Lung (tissue), 12 donors: ENCODE measurements around the gene CDK14. TPM values are rescaled to one million over a fixed set of nuclear protein-coding genes. Genes with fewer than 3 reads are reported as not detected.

Experiments
- ATAC-seq: fragments of 200-7000 bp; cut with Tn5 transposase; one replicate; pipeline ENCODE4 v1.9.1; 2020; ENCODE audit warnings: moderate number of reproducible peaks; ENCODE audit not compliant: insufficient read depth, low FRiP score
- DNase-seq, 3 donors: peaks; one replicate each; pipeline ENCODE4 v3.0.0-alpha.2; 2013 to 2017
- H3K27ac ChIP-seq, 2 donors: one replicate each; pipeline ENCODE4 v1.5.1; 2013; ENCODE audit warnings: mild to moderate bottlenecking in 2 of 2, moderate library complexity in 2 of 2, control low read depth in 1 of 2, inconsistent platforms in 1 of 2, low read depth in 1 of 2, low read length in 1 of 2
- H3K27me3 ChIP-seq, 3 donors: one replicate each; pipeline ENCODE4 v1.5.1; 2013; ENCODE audit warnings: low read length in 2 of 3; ENCODE audit not compliant: control insufficient read depth in 3 of 3, insufficient read depth in 3 of 3
- H3K36me3 ChIP-seq, 4 donors: one replicate each; pipeline ENCODE4 v1.5.1; 2013; ENCODE audit warnings: low read length in 4 of 4, mild to moderate bottlenecking in 1 of 4, moderate library complexity in 1 of 4; ENCODE audit not compliant: control insufficient read depth in 4 of 4, insufficient read depth in 4 of 4
- H3K4me1 ChIP-seq, 5 donors: one replicate each; pipeline ENCODE4 v1.5.1; 2013; ENCODE audit warnings: low read length in 5 of 5, mild to moderate bottlenecking in 2 of 5, moderate library complexity in 1 of 5; ENCODE audit not compliant: control insufficient read depth in 5 of 5, insufficient read depth in 5 of 5
- H3K4me3 ChIP-seq: one replicate; pipeline ENCODE4 v1.5.1; 2013; ENCODE audit warnings: mild to moderate bottlenecking, control low read depth, moderate library complexity
- H3K9ac ChIP-seq, 2 donors: one replicate each; pipeline ENCODE4 v1.5.1; 2013; ENCODE audit warnings: low read length in 2 of 2, control low read depth in 1 of 2; ENCODE audit not compliant: insufficient read depth in 1 of 2
- H3K9me3 ChIP-seq, 4 donors: one replicate each; pipeline ENCODE4 v1.5.1; 2013; ENCODE audit warnings: low read length in 3 of 4, mild to moderate bottlenecking in 1 of 4, moderate library complexity in 1 of 4; ENCODE audit not compliant: control insufficient read depth in 4 of 4, insufficient read depth in 3 of 4
- WGBS, 2 donors: extraction: QIAGEN DNeasy Blood & Tissue Kit; methylation state at CpG; one replicate each; pipeline ENCODE4 v1.1.7; 2013; 5-methylcytosine and 5-hydroxymethylcytosine counted together
- polyA plus RNA-seq, 2 donors: library from polyadenylated mRNA; stranded (reverse); fragments of 200-250 nt; gene quantifications; one replicate each; pipeline ENCODE4 v1.2.1, GENCODE V29; 2013
- total RNA-seq, 2 donors: library from RNA; depleted of rRNA in 1 of 2; stranded (reverse); fragments of >200 nt in 1 of 2; gene quantifications; one replicate each; pipeline ENCODE4 v1.2.1, GENCODE V29; 2014 to 2021
- TF ChIP-seq, protein P1 (sequence below): IDR thresholded peaks from 2 replicates; pipeline ENCODE4 v1.5.1; 2012; ENCODE audit warnings: mild to moderate bottlenecking; ENCODE audit errors: control extremely low read depth, extremely low read depth
- donor health status: control.
- donor health status: control.
- donor health status: Bipolar disorder and iron deficiency.
- donor health status: healthy.
- donor health status: DM: yes; HTN: yes; CAD: no.

Gene CDK14
- total and polyA plus RNA-seq, 4 donors = 4.3 to 117 (median 18.9) TPM

DNA sequence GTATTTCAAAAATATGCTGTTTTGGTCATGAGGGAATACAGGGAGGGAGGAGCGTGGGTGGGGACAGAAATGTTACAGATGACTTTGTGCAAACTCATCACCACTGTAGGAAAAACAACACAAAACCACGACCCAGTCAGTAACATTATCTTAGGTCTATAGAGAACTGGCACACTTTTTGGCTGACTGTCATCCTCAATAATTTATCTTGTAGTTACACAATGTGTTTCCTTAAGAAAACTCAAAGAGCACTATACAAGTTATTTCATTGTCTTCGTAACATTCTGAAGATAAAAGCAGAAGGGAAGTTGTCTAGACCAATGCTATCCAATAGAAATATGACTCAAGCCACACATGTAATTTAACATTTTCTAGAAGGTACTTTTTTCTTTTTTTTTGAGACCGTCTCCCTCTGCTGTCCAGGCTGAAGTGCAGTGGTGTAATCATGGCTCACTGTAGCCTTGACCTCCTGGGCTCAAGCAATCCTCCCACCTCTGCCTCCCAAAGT is 16.9 kb upstream of the CDK14 start:
- ATAC-seq (peak; percentile 32), DNase-seq (peak in 1 of 3 donors; percentile 24)
- Histone ChIP-seq H3K9ac (no peak overlapping the region), H3K9me3 (no peaks in the 10 kb centered on the region), H3K27me3 (no peaks in the 10 kb centered on the region), H3K4me1 (peaks cover 2 to 6% (median 4%) of the 10 kb centered on the region in 5 donors), H3K4me3 (no peak overlapping the region), H3K27ac (no peak overlapping the region), H3K36me3 (no peaks in the 10 kb centered on the region)
- WGBS, 2 donors = 21 to 39% methylated on average over 4 of the region's 4 CpGs
- TF ChIP-seq, protein P1, sequence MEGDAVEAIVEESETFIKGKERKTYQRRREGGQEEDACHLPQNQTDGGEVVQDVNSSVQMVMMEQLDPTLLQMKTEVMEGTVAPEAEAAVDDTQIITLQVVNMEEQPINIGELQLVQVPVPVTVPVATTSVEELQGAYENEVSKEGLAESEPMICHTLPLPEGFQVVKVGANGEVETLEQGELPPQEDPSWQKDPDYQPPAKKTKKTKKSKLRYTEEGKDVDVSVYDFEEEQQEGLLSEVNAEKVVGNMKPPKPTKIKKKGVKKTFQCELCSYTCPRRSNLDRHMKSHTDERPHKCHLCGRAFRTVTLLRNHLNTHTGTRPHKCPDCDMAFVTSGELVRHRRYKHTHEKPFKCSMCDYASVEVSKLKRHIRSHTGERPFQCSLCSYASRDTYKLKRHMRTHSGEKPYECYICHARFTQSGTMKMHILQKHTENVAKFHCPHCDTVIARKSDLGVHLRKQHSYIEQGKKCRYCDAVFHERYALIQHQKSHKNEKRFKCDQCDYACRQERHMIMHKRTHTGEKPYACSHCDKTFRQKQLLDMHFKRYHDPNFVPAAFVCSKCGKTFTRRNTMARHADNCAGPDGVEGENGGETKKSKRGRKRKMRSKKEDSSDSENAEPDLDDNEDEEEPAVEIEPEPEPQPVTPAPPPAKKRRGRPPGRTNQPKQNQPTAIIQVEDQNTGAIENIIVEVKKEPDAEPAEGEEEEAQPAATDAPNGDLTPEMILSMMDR = no peak

DNA sequence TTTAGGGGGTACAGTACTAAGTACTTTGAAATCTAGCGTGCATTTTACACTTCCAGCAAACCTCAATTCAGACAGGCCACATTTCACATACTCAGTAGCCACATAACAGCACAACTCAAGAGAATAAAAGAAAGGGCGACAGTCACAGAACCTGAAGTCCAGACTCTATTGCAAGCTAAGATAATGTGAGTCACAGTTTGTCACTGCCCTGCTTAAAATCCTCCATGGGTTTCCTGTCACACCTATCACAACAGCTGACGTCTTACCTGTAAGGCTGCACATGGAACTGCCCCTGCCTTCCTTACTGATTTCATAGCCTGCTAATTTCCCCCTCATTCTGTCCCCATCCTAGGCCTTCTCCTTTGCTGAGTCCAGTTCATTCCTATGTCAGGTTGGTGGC is 16.1 kb upstream of the CDK14 start:
- Histone ChIP-seq H3K9ac (no peak overlapping the region), H3K4me1 (peaks cover 0 to 4% (median 0%) of the 10 kb centered on the region in 5 donors), H3K4me3 (no peak overlapping the region), H3K27ac (no peak overlapping the region), H3K36me3 (no peaks in the 10 kb centered on the region), H3K9me3 (peaks cover 0 to 2% (median 0%) of the 10 kb centered on the region in 4 donors), H3K27me3 (no peaks in the 10 kb centered on the region)
- no peak for ATAC-seq
- TF ChIP-seq, protein P1 = no peak
- WGBS, 2 donors = 90% methylated on average over 3 of the region's 3 CpGs
- DNase-seq = no peak

DNA sequence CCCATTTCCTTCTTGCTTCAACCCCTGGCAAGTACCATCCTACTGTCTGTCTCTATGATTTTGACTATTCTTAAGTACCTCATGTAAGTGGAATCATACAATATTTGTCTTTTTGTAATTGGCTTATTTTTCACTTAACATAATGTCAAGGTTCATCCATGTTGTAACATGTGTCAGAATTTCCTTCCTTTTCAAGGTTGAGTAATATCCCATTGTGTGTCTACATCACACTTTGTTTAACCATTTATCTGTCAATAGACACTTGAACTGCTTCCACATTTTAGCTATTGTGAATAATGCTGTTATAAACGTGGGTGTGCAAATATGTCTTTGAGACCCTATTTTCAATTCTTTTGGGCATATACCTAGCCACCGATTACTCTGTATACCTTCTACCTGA is 14.0 kb upstream of the CDK14 start:
- TF ChIP-seq, protein P1 = no peak
- Histone ChIP-seq H3K27ac (no peak overlapping the region), H3K4me1 (peaks cover 0 to 4% (median 0%) of the 10 kb centered on the region in 5 donors), H3K27me3 (no peaks in the 10 kb centered on the region), H3K9me3 (peaks cover 0 to 3% (median 0%) of the 10 kb centered on the region in 4 donors), H3K4me3 (no peak overlapping the region), H3K9ac (no peak overlapping the region), H3K36me3 (no peaks in the 10 kb centered on the region)
- DNase-seq = no peak
- no peak for ATAC-seq
- WGBS, 2 donors = 56 to 61% methylated on average over 2 of the region's 2 CpGs

DNA sequence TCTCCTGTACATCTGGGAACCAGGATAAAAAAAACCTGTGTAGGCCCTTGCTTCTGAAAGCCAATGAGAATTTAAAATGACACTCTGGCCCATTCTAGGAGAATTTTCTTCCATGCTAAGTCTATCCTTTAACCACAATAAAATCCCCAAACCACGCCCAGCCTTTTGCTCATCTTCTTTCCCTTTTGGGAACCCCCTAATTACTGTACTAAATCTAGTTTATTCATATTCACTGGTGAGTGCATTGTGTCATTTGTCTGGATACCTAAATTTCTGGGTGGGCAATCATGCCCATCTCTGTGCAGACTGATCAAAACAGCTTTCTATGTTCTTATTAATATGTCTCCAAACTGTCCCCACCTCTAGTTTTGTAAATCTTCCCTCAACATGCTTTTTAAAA is 11.7 kb upstream of the CDK14 start:
- Histone ChIP-seq H3K27me3 (no peaks in the 10 kb centered on the region), H3K36me3 (no peaks in the 10 kb centered on the region), H3K9ac (no peak overlapping the region), H3K9me3 (peaks cover 0 to 3% (median 0%) of the 10 kb centered on the region in 4 donors), H3K4me1 (no peaks in the 10 kb centered on the region), H3K27ac (no peak overlapping the region), H3K4me3 (no peak overlapping the region)
- 86 to 93% methylated on average over 1 of the region's 1 CpG for WGBS, 2 donors
- ATAC-seq (no peak), DNase-seq (no peak)
- TF ChIP-seq, protein P1 = no peak
